Measurements from ENCODE around the gene ENC1. TPM values are rescaled to one million over a fixed set of nuclear protein-coding genes. Genes with fewer than 3 reads are reported as not detected.

Gene ENC1
- total RNA-seq, 1 experiment from 2014 or later = 24.5 TPM

- H3K4me2 ChIP-seq (ENCODE audit: low read length) = no peak overlapping the region
- H3K36me3 ChIP-seq (ENCODE audit: low read depth, low read length) = no peaks in the 10 kb centered on the region
- no peaks in the 10 kb centered on the region for H4K20me1 ChIP-seq (ENCODE audit: low read length)
- intact Hi-C loops (cut with micrococcal nuclease) = no loop called here
- H3K9me2 ChIP-seq (replicated peaks; ENCODE audit: low read length) = no peaks in the 10 kb centered on the region
- no peaks in the 10 kb centered on the region for H3K79me2 ChIP-seq (ENCODE audit: low read length)
- no peak overlapping the region for H3K9ac ChIP-seq (ENCODE audit: low read length)
- H3K27ac ChIP-seq (ENCODE audit: low read length) = no peak overlapping the region
- H2AFZ ChIP-seq (ENCODE audit: low read length) = no peak overlapping the region
- BruUV-seq (replicated peaks) = no TSS peak
- no peaks in the 10 kb centered on the region for H3K27me3 ChIP-seq (ENCODE audit: low read length)
- TF ChIP-seq CTCF (conservative IDR thresholded peaks at IDR 0.05; ENCODE audit: low read depth, low read length) = no peak
- no peak for TF ChIP-seq EZH2 (IDR thresholded peaks at IDR 0.05; ENCODE audit: low read length, unreplicated experiment)
- TF ChIP-seq EZH2phosphoT487 (IDR thresholded peaks at IDR 0.05; ENCODE audit: borderline replicate concordance, low read length) = no peak
- 0 out of 2 replicates have a peak, but pooled peaks cover 5% of the 10 kb centered on the region for H3K4me1 ChIP-seq (ENCODE audit: insufficient read depth, low read length)
- no peak for ATAC-seq
- DNase-seq = no peak
- H3K9me3 ChIP-seq (ENCODE audit: low read length) = no peaks in the 10 kb centered on the region
- H3K4me3 ChIP-seq (ENCODE audit: low read length) = no peak overlapping the region
- no peaks in the 10 kb centered on the region for H3F3A ChIP-seq (ENCODE audit: low read length, unreplicated experiment)
- ChIA-PET POLR2A (ENCODE audit: unreplicated experiment) (no interaction called here), CTCF (no interaction called here)
Measured at GRCh38 chr5:74657165-74657564, 16.6 kb upstream of the ENC1 start.

- Histone ChIP-seq H3K4me3 (ENCODE audit: low read length) (no peak overlapping the region), H3K9me2 (replicated peaks; ENCODE audit: low read length) (no peaks in the 10 kb centered on the region), H2AFZ (ENCODE audit: low read length) (no peak overlapping the region), H3K9ac (ENCODE audit: low read length) (no peak overlapping the region), H3K27ac (ENCODE audit: low read length) (no peak overlapping the region), H3K79me2 (ENCODE audit: low read length) (no peaks in the 10 kb centered on the region), H3K36me3 (ENCODE audit: low read depth, low read length) (no peaks in the 10 kb centered on the region), H3F3A (ENCODE audit: low read length, unreplicated experiment) (no peaks in the 10 kb centered on the region), H3K4me1 (ENCODE audit: insufficient read depth, low read length) (0 out of 2 replicates have a peak, but pooled peaks cover 5% of the 10 kb centered on the region), H3K4me2 (ENCODE audit: low read length) (no peak overlapping the region), H3K9me3 (ENCODE audit: low read length) (no peaks in the 10 kb centered on the region), H3K27me3 (ENCODE audit: low read length) (no peaks in the 10 kb centered on the region), H4K20me1 (ENCODE audit: low read length) (no peaks in the 10 kb centered on the region)
- intact Hi-C loops (cut with micrococcal nuclease) = no loop called here
- ChIA-PET CTCF (no interaction called here), POLR2A (ENCODE audit: unreplicated experiment) (interaction anchor here (0.6 kb wide), 1 partner anchor 494 kb away, joined by 8 read pairs; no protein-coding TSS in a partner anchor)
- no TSS peak for BruUV-seq (replicated peaks)
- TF ChIP-seq CTCF (conservative IDR thresholded peaks at IDR 0.05; ENCODE audit: low read depth, low read length) (no peak), EZH2phosphoT487 (IDR thresholded peaks at IDR 0.05; ENCODE audit: borderline replicate concordance, low read length) (no peak), EZH2 (IDR thresholded peaks at IDR 0.05; ENCODE audit: low read length, unreplicated experiment) (no peak)
- DNase-seq (no peak), ATAC-seq (no peak)
Measured at GRCh38 chr5:74655716-74656115, 15.2 kb upstream of the ENC1 start.

- 0 out of 2 replicates have a peak, but pooled peaks cover 3% of the 10 kb centered on the region for H3K4me1 ChIP-seq (ENCODE audit: insufficient read depth, low read length)
- no peaks in the 10 kb centered on the region for H3K9me3 ChIP-seq (ENCODE audit: low read length)
- no peaks in the 10 kb centered on the region for H3K36me3 ChIP-seq (ENCODE audit: low read depth, low read length)
- H3K27me3 ChIP-seq (ENCODE audit: low read length) = no peaks in the 10 kb centered on the region
- BruUV-seq (replicated peaks) = no TSS peak
- H4K20me1 ChIP-seq (ENCODE audit: low read length) = no peaks in the 10 kb centered on the region
- POLR2A ChIA-PET (ENCODE audit: unreplicated experiment) = no interaction called here
- H3K9me2 ChIP-seq (replicated peaks; ENCODE audit: low read length) = no peaks in the 10 kb centered on the region
- H3F3A ChIP-seq (ENCODE audit: low read length, unreplicated experiment) = no peaks in the 10 kb centered on the region
- H3K27ac ChIP-seq (ENCODE audit: low read length) = no peak overlapping the region
- ATAC-seq (no peak), DNase-seq (no peak)
- intact Hi-C loops (cut with micrococcal nuclease) = no loop called here
- TF ChIP-seq EZH2phosphoT487 (IDR thresholded peaks at IDR 0.05; ENCODE audit: borderline replicate concordance, low read length) (no peak), EZH2 (IDR thresholded peaks at IDR 0.05; ENCODE audit: low read length, unreplicated experiment) (no peak), CTCF (conservative IDR thresholded peaks at IDR 0.05; ENCODE audit: low read depth, low read length) (no peak)
- no peak overlapping the region for H3K4me3 ChIP-seq (ENCODE audit: low read length)
- no peaks in the 10 kb centered on the region for H3K79me2 ChIP-seq (ENCODE audit: low read length)
- CTCF ChIA-PET = no interaction called here
- no peak overlapping the region for H3K4me2 ChIP-seq (ENCODE audit: low read length)
- H3K9ac ChIP-seq (ENCODE audit: low read length) = no peak overlapping the region
- no peak overlapping the region for H2AFZ ChIP-seq (ENCODE audit: low read length)
Measured at GRCh38 chr5:74655206-74655605, 14.7 kb upstream of the ENC1 start.
